SK-N-SH treated with all-trans-retinoic acid at 6 μM for 48 hours (cell line): Measurements from ENCODE around the gene HECTD4.

Experiments
- ATAC-seq: fragments of 200-7000 bp; cut with Tn5 transposase; 3 replicates; pipeline ENCODE4 v1.9.1; 2020; ENCODE audit warnings: mild to moderate bottlenecking, moderate library complexity
- ARNTL ChIP-seq: fragments of 450-650 bp; formaldehyde crosslinking; IDR thresholded peaks from 2 replicates; pipeline ENCODE4 v1.5.0; 2020; ENCODE audit warnings: low read depth, mild to moderate bottlenecking, moderate library complexity, borderline replicate concordance
- BACH2 ChIP-seq: fragments of 250-450 bp; sonication (Bioruptor Pico); IDR thresholded peaks from 2 replicates; pipeline ENCODE4 v1.9.0; 2021; ENCODE audit warnings: mild to moderate bottlenecking, borderline replicate concordance
- CSDC2 ChIP-seq: fragments of 250-450 bp; sonication (Bioruptor Pico); IDR thresholded peaks from 2 replicates; pipeline ENCODE4 v1.5.0; 2020; ENCODE audit warnings: mild to moderate bottlenecking, moderate library complexity
- ESRRG ChIP-seq: fragments of 250-450 bp; sonication (Bioruptor Pico); IDR thresholded peaks from 2 replicates; pipeline ENCODE4 v1.6.1; 2021; ENCODE audit warnings: mild to moderate bottlenecking
- GLIS3 ChIP-seq: fragments of 250-450 bp; sonication (Bioruptor Pico); IDR thresholded peaks from 2 replicates; pipeline ENCODE4 v1.5.0; 2020; ENCODE audit warnings: mild to moderate bottlenecking, moderate library complexity
- ISL1 ChIP-seq: fragments of 250-450 bp; sonication (Bioruptor Pico); IDR thresholded peaks from 2 replicates; pipeline ENCODE4 v2.1.2; 2022; ENCODE audit warnings: mild to moderate bottlenecking, moderate library complexity
- PPARA ChIP-seq: fragments of 250-450 bp; sonication (Bioruptor Pico); IDR thresholded peaks from 2 replicates; pipeline ENCODE4 v1.5.0; 2020; ENCODE audit warnings: mild to moderate bottlenecking, borderline replicate concordance
- RARB ChIP-seq: fragments of 250-450 bp; sonication (Bioruptor Pico); IDR thresholded peaks from 2 replicates; pipeline ENCODE4 v1.8.0; 2021; ENCODE audit warnings: mild to moderate bottlenecking, moderate library complexity
- SNAI2 ChIP-seq: fragments of 250-450 bp; sonication (Bioruptor Pico); IDR thresholded peaks from 2 replicates; pipeline ENCODE4 v1.5.0; 2020; ENCODE audit warnings: mild to moderate bottlenecking, moderate library complexity
- TCF4 ChIP-seq: fragments of 250-450 bp; sonication (Bioruptor Pico); IDR thresholded peaks from 2 replicates; pipeline ENCODE4 v1.8.0; 2021; ENCODE audit warnings: mild to moderate bottlenecking, moderate library complexity, borderline replicate concordance
- TOX ChIP-seq: fragments of 250-450 bp; sonication (Bioruptor Pico); IDR thresholded peaks from 2 replicates; pipeline ENCODE4 v1.8.0; 2021; ENCODE audit warnings: mild to moderate bottlenecking, moderate library complexity, borderline replicate concordance
- ZC3H10 ChIP-seq: fragments of 250-450 bp; sonication (Bioruptor Pico); IDR thresholded peaks from 2 replicates; pipeline ENCODE4 v1.5.1; 2021; ENCODE audit warnings: mild to moderate bottlenecking, moderate library complexity
- ZFP3 ChIP-seq: fragments of 250-450 bp; sonication (Bioruptor Pico); IDR thresholded peaks from 2 replicates; pipeline ENCODE4 v1.5.0; 2020; ENCODE audit warnings: mild to moderate bottlenecking, moderate library complexity
- ZFP30 ChIP-seq: fragments of 450-650 bp; formaldehyde crosslinking; IDR thresholded peaks from 2 replicates; pipeline ENCODE4 v1.5.0; 2022; ENCODE audit warnings: mild to moderate bottlenecking, moderate library complexity
- ZNF565 ChIP-seq: fragments of 450-650 bp; formaldehyde crosslinking; conservative IDR thresholded peaks from 2 replicates; pipeline ENCODE4 v1.5.0; 2020; ENCODE audit warnings: low read depth, mild to moderate bottlenecking, moderate library complexity
- ZNF70 ChIP-seq: fragments of 450-650 bp; formaldehyde crosslinking; IDR thresholded peaks from 2 replicates; pipeline ENCODE4 v1.5.0; 2020; ENCODE audit warnings: mild to moderate bottlenecking, moderate library complexity
- ZNF8 ChIP-seq: fragments of 450-650 bp; formaldehyde crosslinking; IDR thresholded peaks from 2 replicates; pipeline ENCODE4 v1.5.0; 2020; ENCODE audit warnings: mild to moderate bottlenecking, moderate library complexity
- TF ChIP-seq, protein P1 (sequence below): fragments of 250-450 bp; sonication (Bioruptor Pico); IDR thresholded peaks from 2 replicates; pipeline ENCODE4 v1.8.0; 2020; ENCODE audit warnings: mild to moderate bottlenecking, moderate library complexity, borderline replicate concordance
- TF ChIP-seq, protein P2 (sequence below): fragments of 250-450 bp; sonication (Bioruptor Pico); IDR thresholded peaks from 2 replicates; pipeline ENCODE4 v1.5.0; 2020; ENCODE audit warnings: mild to moderate bottlenecking, moderate library complexity
- TF ChIP-seq, protein P3 (sequence below): fragments of 250-450 bp; sonication (Bioruptor Pico); IDR thresholded peaks from 2 replicates; pipeline ENCODE4 v1.5.1; 2020; ENCODE audit warnings: low read depth, mild to moderate bottlenecking, moderate library complexity
- TF ChIP-seq, protein P4 (sequence below): fragments of 250-450 bp; sonication (Bioruptor Pico); IDR thresholded peaks from 2 replicates; pipeline ENCODE4 v1.8.0; 2021; ENCODE audit warnings: low read depth, mild to moderate bottlenecking, moderate library complexity, borderline replicate concordance
- TF ChIP-seq, protein P5 (sequence below): fragments of 250-450 bp; sonication (Bioruptor Pico); IDR thresholded peaks from 2 replicates; pipeline ENCODE4 v1.5.1; 2021; ENCODE audit warnings: mild to moderate bottlenecking, moderate library complexity

HECTD4 gene

DNA sequence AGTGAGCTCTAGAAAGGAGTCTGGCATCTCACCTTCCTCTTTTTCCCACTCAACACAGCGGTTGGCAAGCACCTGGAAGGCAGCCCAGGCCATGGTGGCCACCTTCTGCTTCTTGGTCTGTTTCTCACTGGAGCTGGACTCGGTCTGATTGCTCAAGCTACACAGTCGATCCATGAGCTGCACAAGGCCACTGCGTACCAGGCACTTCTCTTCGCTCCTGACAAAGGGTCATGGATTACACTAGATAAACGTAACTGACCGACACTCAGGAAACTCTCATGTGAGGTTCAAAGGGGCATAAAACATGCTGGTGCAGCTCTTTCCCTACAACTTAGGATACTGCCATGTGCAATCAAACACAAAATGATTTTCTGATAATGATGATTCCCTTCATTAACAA lies 143.2 kb downstream of the HECTD4 start:
- no peak for ATAC-seq
- TF ChIP-seq TCF4 (no peak), ZNF70 (CRISPR knock-in tag) (no peak), GLIS3 (CRISPR knock-in tag) (no peak), CSDC2 (CRISPR knock-in tag) (no peak), ARNTL (CRISPR knock-in tag) (no peak), ZNF565 (CRISPR knock-in tag) (no peak), BACH2 (CRISPR knock-in tag) (no peak), ESRRG (CRISPR knock-in tag) (no peak), ZFP3 (CRISPR knock-in tag) (no peak), ISL1 (CRISPR knock-in tag) (no peak), RARB (no peak), PPARA (CRISPR knock-in tag) (no peak), ZNF8 (CRISPR knock-in tag) (no peak)
- TF ChIP-seq, protein P1, sequence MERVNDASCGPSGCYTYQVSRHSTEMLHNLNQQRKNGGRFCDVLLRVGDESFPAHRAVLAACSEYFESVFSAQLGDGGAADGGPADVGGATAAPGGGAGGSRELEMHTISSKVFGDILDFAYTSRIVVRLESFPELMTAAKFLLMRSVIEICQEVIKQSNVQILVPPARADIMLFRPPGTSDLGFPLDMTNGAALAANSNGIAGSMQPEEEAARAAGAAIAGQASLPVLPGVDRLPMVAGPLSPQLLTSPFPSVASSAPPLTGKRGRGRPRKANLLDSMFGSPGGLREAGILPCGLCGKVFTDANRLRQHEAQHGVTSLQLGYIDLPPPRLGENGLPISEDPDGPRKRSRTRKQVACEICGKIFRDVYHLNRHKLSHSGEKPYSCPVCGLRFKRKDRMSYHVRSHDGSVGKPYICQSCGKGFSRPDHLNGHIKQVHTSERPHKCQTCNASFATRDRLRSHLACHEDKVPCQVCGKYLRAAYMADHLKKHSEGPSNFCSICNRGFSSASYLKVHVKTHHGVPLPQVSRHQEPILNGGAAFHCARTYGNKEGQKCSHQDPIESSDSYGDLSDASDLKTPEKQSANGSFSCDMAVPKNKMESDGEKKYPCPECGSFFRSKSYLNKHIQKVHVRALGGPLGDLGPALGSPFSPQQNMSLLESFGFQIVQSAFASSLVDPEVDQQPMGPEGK, result no peak
- TF ChIP-seq, protein P2, sequence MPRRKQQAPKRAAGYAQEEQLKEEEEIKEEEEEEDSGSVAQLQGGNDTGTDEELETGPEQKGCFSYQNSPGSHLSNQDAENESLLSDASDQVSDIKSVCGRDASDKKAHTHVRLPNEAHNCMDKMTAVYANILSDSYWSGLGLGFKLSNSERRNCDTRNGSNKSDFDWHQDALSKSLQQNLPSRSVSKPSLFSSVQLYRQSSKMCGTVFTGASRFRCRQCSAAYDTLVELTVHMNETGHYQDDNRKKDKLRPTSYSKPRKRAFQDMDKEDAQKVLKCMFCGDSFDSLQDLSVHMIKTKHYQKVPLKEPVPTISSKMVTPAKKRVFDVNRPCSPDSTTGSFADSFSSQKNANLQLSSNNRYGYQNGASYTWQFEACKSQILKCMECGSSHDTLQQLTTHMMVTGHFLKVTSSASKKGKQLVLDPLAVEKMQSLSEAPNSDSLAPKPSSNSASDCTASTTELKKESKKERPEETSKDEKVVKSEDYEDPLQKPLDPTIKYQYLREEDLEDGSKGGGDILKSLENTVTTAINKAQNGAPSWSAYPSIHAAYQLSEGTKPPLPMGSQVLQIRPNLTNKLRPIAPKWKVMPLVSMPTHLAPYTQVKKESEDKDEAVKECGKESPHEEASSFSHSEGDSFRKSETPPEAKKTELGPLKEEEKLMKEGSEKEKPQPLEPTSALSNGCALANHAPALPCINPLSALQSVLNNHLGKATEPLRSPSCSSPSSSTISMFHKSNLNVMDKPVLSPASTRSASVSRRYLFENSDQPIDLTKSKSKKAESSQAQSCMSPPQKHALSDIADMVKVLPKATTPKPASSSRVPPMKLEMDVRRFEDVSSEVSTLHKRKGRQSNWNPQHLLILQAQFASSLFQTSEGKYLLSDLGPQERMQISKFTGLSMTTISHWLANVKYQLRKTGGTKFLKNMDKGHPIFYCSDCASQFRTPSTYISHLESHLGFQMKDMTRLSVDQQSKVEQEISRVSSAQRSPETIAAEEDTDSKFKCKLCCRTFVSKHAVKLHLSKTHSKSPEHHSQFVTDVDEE (CRISPR knock-in tag), result no peak

DNA sequence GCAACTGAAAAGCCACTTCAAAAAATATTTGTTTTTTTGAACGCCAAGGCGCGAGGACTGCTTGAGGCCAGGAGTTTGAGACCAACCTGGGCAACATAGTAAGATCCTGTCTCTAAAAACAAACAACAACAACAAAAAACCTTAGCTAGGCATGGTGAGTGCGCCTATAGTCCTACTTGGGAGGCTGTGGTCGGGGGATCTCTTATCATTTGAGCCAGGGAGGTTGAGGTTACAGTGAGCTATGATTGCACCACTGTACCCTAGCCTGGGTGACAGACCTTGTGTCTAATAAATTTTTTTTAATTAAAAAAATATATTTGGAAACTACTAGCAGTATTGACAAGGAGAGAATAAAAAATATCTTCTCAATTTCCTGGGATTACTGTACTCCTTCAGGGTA lies 143.8 kb downstream of the HECTD4 start:
- TF ChIP-seq RARB, result no peak
- no peak for TF ChIP-seq PPARA (CRISPR knock-in tag)
- TF ChIP-seq, protein P3, sequence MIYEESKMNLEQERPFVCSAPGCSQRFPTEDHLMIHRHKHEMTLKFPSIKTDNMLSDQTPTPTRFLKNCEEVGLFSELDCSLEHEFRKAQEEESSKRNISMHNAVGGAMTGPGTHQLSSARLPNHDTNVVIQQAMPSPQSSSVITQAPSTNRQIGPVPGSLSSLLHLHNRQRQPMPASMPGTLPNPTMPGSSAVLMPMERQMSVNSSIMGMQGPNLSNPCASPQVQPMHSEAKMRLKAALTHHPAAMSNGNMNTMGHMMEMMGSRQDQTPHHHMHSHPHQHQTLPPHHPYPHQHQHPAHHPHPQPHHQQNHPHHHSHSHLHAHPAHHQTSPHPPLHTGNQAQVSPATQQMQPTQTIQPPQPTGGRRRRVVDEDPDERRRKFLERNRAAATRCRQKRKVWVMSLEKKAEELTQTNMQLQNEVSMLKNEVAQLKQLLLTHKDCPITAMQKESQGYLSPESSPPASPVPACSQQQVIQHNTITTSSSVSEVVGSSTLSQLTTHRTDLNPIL (CRISPR knock-in tag), result no peak
- TF ChIP-seq TCF4, result no peak
- no peak for TF ChIP-seq ZC3H10
- no peak for TF ChIP-seq ZNF8 (CRISPR knock-in tag)
- TF ChIP-seq, protein P2 (CRISPR knock-in tag), result no peak
- TF ChIP-seq ZFP3 (CRISPR knock-in tag), result no peak
- TF ChIP-seq, protein P4, sequence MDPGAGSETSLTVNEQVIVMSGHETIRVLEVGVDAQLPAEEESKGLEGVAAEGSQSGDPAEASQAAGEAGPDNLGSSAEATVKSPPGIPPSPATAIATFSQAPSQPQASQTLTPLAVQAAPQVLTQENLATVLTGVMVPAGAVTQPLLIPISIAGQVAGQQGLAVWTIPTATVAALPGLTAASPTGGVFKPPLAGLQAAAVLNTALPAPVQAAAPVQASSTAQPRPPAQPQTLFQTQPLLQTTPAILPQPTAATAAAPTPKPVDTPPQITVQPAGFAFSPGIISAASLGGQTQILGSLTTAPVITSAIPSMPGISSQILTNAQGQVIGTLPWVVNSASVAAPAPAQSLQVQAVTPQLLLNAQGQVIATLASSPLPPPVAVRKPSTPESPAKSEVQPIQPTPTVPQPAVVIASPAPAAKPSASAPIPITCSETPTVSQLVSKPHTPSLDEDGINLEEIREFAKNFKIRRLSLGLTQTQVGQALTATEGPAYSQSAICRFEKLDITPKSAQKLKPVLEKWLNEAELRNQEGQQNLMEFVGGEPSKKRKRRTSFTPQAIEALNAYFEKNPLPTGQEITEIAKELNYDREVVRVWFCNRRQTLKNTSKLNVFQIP (CRISPR knock-in tag), result no peak
- no peak for TF ChIP-seq ZFP30 (CRISPR knock-in tag)
- TF ChIP-seq CSDC2 (CRISPR knock-in tag), result no peak
- TF ChIP-seq, all 23 proteins: peak for 0
- no peak for ATAC-seq

DNA sequence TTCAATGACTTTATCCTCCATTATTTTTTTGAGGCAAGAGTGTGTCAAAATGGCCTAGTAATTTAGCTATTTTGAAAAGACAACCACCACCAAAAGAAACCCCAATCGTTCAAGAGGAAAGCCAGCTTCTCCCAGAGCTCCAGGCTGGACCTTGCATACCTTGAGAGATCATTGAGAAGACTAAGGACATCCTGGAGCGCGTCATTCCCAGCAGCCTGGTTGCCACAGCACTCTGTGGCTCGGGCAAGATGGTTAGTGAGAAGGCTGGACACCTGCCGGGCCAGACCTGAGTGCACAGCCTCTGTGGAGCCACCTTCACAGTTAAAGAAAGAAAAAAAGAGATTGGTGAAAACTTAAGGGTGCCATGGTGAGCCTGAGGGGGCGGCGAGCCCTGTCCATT lies 145.4 kb downstream of the HECTD4 start:
- no peak for ATAC-seq
- TF ChIP-seq ISL1 (CRISPR knock-in tag) (no peak), TOX (CRISPR knock-in tag) (no peak), SNAI2 (no peak), ZNF8 (CRISPR knock-in tag) (no peak), BACH2 (CRISPR knock-in tag) (no peak), RARB (no peak), PPARA (CRISPR knock-in tag) (no peak), ZNF70 (CRISPR knock-in tag) (no peak), ZFP30 (CRISPR knock-in tag) (no peak)
- TF ChIP-seq, protein P4 (CRISPR knock-in tag), result no peak
- TF ChIP-seq, protein P1, result no peak
- TF ChIP-seq, protein P5, sequence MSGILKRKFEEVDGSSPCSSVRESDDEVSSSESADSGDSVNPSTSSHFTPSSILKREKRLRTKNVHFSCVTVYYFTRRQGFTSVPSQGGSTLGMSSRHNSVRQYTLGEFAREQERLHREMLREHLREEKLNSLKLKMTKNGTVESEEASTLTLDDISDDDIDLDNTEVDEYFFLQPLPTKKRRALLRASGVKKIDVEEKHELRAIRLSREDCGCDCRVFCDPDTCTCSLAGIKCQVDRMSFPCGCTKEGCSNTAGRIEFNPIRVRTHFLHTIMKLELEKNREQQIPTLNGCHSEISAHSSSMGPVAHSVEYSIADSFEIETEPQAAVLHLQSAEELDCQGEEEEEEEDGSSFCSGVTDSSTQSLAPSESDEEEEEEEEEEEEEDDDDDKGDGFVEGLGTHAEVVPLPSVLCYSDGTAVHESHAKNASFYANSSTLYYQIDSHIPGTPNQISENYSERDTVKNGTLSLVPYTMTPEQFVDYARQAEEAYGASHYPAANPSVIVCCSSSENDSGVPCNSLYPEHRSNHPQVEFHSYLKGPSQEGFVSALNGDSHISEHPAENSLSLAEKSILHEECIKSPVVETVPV (CRISPR knock-in tag), result no peak
